NT2/D1 (cell line): ENCODE results near the gene ARFGAP2.

Experiments used
- SUZ12 ChIP-seq: IDR thresholded peaks from 2 replicates; pipeline ENCODE4 v1.6.1; 2011; ENCODE audit not compliant: insufficient read length, insufficient read depth; ENCODE audit errors: extremely low read depth
- YY1 ChIP-seq: IDR thresholded peaks from 2 replicates; pipeline ENCODE4 v1.6.1; 2011; ENCODE audit not compliant: insufficient read length, insufficient read depth
- ZNF274 ChIP-seq: IDR thresholded peaks from 2 replicates; pipeline ENCODE4 v1.6.1; 2011; ENCODE audit warnings: mild to moderate bottlenecking, low read depth, low read length

DNA sequence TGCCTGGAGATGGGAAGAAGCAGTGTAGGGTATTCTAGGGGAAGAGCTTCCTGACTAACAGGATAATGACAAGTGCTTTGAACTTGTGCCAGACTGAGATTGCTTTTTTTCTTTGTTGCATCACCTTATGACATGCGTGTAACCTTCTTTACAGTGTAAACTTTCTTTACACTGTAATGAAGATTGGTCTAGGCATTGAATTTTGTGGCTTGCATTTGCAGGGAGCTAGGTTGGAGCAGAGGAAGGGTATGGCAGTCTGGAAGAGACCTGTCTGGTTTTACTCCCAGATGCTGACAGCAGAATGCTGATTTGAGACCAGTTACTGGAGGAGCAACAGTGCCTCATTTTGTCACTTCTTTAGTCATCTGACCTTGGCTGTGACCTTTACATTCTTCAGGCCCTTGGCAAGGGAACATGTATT, 43.7 kb upstream of the ARFGAP2 start:
- no peak for TF ChIP-seq YY1
- TF ChIP-seq ZNF274, result no peak
- no peak for TF ChIP-seq SUZ12
